HG03432 (cell line): ENCODE measurements around the gene ADIPOQ.
"Not testable (repeated sequence)": the region's sequence is repeated elsewhere in the genome, so short reads cannot be mapped to it uniquely, and the experiment has no call there.

ENCODE experiments used
- ATAC-seq: cut with Tn5 transposase; IDR thresholded peaks from one replicate; pipeline ENCODE4 v1.9.1; 2021; ENCODE audit warnings: mild to moderate bottlenecking, moderate library complexity; ENCODE audit not compliant: unreplicated experiment

ADIPOQ gene

DNA sequence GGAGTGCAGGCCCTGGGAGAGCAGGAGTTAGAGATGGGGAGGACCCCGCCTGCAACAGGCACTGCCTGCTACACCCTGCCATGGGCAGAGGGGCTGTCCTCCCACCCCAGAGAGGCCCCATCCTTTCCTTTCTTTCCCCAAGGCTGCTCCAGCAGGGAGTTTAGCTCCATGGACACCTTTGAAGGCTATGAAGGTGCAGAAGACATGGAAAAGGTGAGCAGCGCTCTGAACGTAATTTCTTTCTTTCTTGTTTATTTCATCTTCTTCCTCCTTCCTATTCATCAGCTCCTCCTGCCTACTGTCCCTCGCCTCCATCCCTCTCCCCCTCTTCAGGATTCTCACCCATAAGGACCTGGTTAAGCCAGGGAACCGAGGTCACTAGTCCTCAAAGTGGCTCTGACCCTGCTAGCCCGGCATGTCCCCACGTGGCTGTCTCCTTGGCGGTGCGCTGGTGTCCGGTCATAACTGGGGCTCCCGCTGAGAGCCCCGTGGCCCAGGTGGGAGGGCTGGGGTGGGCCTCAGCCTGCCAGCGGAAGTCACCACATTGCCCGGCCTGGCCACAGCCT lies 16.0 kb upstream of the ADIPOQ start:
- ATAC-seq, result no peak

DNA sequence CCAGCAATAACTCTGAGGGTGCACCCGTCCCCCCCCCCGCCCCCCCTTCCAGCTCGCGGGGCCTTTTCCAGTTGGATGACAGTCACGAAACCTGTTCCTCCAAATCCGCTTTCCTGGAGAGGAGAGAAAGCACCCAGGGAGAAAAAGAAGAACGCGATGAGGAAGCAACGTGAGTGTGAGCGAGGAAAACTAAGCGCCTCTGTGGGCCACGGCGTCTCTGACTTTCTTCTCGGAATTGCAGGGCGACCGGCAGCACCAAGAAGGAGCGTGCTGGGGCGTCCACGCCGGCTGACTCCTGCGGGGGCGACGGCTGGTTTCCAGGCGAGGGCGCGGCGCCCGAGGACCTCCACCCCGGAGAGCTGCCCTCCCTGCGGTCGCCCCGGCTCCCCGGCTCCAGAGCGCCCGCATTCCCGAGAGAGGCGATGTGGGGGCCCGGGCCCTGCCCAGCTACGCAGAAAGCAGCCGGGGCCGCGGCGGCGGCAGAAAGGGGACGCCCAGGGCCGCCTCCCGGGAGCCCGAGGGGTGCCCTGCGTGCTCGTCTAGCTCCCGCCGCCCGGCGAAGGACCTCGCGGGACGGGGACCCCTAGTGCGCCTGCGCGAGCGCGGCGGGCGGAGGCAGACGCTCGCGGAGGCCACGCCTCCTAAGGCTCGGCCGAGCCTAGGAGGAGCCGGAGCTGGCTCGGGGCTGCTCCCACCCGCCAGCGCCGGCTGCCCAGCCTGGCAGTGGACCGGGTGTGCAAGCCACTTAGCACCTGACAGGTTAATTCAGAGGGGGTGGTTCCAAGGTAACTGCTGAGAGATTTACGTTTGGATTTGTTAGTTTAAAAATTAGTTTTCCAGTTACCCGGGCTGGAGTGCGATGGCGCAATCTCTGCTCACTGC lies 15.3 kb upstream of the ADIPOQ start:
- ATAC-seq, result peak; percentile 92

GRCh38 chr3:186828340-186828739 lies 14.2 kb upstream of the ADIPOQ start:
- no peak for ATAC-seq

DNA sequence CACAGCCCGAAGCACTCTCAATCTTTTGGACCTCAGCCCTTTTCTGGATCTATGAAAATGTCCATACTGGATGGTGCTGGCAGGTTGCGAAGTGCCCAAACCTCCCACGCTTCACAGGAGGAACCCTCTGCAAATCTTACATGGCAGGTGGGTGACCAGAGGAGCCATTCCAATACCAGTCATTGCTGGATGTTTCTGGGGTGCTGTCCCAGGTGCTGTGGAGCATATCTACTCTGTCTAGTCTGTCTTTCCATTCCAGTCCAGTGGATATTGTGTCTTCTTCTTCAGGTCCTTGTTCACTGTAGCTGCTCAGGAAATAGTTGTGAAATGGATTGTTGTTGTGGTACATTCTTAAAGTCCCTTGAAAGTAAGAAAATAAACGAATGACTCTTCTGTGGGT lies 10.7 kb upstream of the ADIPOQ start:
- no peak for ATAC-seq

GRCh38 chr3:186832276-186832675 lies 10.2 kb upstream of the ADIPOQ start:
- no peak for ATAC-seq

DNA sequence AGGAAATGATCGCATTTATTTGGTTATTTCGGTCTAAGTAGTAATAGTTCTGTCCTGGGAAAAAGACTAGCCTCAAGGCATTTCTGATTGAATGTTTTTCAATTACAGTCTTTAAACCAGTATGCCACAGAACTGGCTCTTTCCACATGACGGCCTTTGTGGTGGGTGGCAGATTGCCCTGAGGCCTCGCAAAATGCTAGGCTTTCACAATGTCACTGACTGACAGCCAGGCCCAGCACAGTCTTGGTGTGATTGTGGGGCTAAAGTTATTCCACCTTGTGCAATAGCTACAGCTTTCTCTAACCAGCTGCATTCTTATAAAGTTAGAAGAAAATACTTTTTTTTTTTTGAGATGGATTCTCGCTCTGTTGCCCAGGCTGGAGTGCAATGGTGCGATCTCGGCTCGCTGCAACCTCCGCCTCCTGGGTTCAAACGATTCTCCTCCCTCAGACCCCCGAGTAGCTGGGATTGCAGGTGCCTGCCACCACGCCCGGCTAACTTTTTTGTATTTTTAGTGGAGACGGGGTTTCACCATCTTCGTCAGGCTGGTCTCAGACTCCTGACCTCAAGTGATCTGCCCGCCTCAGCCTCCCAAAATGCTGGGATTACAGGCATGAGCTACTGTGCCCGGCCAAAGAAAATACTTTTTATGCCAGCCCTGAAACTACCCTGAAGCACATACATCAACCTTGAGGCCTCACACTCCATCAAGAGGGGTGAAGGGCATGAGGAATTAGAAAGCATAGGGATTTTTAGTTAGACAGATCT lies 2.5 kb upstream of the ADIPOQ start:
- ATAC-seq, result no peak

GRCh38 chr3:186841620-186842019 lies 890 bp upstream of the ADIPOQ start:
- ATAC-seq, result no peak

DNA sequence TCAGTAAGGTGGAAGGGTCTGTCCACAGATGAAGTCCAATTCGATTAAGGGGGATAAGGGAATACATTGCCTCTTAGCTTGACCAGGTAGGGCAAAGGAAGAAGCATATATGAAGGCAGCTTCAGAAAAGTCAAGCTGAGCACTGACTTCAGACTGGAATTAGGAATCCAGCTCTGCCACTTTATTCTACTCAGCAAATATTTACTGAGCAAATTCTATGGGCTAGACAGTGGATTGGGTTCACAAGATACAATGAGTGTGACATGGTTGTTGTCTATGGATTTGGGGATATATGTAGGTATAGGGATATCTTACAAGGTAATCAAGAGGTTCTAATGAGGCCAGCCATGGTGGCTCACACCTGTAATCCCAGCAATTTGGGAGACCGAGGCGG lies 526 bp downstream of the ADIPOQ start:
- ATAC-seq, result no peak

- ATAC-seq, result no peak
Measured at GRCh38 chr3:186844908-186845307, 2.4 kb downstream of the ADIPOQ start.

DNA sequence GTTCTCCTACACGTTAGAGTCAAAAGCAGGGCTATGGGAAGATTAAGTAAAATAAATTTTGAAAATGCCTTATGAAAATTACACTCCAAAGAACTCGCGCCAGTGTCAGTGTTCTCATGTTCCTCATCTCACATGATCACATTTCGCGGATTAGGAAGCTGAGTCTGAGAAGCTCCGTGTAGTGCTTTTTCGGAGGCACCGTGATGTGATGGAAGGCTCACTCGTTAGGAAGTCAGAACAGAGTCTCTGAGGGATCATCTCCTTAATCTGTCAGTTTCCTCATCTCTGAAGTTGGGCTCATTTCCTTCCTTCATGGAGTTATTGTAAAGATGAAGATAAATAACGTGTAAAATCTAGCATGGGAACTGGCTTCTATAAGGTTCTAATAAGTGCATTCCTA lies 3.2 kb downstream of the ADIPOQ start:
- ATAC-seq, result no peak

GRCh38 chr3:186847437-186847836 lies 4.9 kb downstream of the ADIPOQ start:
- ATAC-seq, result no peak

DNA sequence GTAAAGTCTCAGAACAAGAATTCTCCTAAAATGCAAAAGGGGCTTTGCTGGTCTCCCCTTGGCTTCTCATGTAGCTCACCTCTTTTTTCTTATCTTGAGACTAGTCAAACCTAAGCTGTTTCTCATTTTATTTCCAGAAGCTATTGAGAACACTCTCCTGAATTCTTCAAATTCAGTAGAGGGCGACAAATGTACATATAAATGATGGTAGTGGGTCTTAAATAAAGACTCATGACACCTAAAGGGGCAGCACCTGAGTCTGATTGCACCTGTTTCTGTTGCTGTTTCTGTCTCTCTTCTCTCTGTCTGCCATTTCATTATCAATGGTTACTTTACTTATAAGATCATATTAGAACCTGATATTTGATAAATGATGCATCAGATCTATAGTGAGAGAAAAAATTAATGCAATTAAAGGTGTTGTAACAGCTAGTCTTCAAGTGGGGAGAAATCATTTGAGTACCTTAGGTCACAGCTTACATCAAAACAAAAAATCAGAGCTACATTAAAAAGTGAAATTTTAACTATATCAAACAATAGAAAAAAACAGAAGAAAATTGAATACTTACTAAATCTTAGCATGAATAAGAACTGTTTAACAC lies 7.0 kb downstream of the ADIPOQ start:
- ATAC-seq, result peak; percentile 63

GRCh38 chr3:186851835-186852234 lies 9.3 kb downstream of the ADIPOQ start:
- ATAC-seq, result not testable (repeated sequence)

GRCh38 chr3:186852994-186853393 lies 10.5 kb downstream of the ADIPOQ start:
- ATAC-seq, result no peak

DNA sequence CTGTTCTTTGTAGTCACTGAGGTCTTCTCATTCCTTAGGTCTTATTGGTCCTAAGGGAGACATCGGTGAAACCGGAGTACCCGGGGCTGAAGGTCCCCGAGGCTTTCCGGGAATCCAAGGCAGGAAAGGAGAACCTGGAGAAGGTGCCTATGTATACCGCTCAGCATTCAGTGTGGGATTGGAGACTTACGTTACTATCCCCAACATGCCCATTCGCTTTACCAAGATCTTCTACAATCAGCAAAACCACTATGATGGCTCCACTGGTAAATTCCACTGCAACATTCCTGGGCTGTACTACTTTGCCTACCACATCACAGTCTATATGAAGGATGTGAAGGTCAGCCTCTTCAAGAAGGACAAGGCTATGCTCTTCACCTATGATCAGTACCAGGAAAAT lies 11.6 kb downstream of the ADIPOQ start:
- ATAC-seq, result no peak

- ATAC-seq, result no peak
Measured at GRCh38 chr3:186854954-186855353, 12.4 kb downstream of the ADIPOQ start.

GRCh38 chr3:186857743-186858142 lies 15.2 kb downstream of the ADIPOQ start:
- ATAC-seq, result no peak

GRCh38 chr3:186865215-186865853 lies 22.8 kb downstream of the ADIPOQ start:
- not testable (repeated sequence) for ATAC-seq

GRCh38 chr3:186866095-186866494 lies 23.6 kb downstream of the ADIPOQ start:
- not testable (repeated sequence) for ATAC-seq

- ATAC-seq, result no peak
Measured at GRCh38 chr3:186869253-186870100, 27.0 kb downstream of the ADIPOQ start.
